VCaP (cell line): ENCODE data around the gene ORC1.

Experiments used
- H3K27ac ChIP-seq: fragments of 450-650 bp; 2 replicates; pipeline ENCODE4 v1.5.1; 2017
- TF ChIP-seq, protein P1 (sequence below): fragments of 450-650 bp; conservative IDR thresholded peaks from 2 replicates; pipeline ENCODE4 v1.5.1; 2017; ENCODE audit warnings: mild to moderate bottlenecking, moderate library complexity

Gene ORC1

DNA sequence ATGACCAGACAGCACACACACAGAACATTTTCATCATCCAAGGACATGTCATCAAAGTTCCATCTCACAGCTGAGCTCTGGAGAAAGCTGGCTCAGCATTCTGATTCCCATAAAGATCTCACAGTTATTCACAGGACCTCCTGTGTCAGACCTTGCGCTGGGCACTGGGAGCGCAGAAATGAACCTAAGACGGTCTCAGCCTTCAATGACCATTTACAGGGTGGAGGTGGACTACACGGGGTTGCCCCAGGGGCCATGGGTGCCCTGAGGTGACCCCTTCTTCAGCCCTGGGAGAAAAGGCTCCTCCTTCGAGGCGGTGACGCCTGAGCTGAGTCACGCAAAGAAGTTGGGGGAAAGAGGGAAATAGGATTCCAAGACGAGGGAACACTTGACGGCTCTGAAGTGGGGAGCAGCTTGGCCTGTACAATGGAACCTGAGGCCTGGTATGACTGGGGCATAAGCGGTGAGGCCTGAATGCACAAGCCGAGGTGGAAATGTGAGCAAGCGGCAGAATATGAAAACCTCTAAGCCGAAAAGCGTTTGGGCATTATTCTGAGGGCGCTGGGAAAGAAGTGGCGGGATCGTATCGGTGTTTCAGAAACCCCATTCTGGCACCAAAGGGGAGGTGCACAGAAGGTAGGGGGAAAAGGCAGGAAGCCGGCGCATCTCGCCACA lies 39.0 kb downstream of the ORC1 start:
- TF ChIP-seq, protein P1, sequence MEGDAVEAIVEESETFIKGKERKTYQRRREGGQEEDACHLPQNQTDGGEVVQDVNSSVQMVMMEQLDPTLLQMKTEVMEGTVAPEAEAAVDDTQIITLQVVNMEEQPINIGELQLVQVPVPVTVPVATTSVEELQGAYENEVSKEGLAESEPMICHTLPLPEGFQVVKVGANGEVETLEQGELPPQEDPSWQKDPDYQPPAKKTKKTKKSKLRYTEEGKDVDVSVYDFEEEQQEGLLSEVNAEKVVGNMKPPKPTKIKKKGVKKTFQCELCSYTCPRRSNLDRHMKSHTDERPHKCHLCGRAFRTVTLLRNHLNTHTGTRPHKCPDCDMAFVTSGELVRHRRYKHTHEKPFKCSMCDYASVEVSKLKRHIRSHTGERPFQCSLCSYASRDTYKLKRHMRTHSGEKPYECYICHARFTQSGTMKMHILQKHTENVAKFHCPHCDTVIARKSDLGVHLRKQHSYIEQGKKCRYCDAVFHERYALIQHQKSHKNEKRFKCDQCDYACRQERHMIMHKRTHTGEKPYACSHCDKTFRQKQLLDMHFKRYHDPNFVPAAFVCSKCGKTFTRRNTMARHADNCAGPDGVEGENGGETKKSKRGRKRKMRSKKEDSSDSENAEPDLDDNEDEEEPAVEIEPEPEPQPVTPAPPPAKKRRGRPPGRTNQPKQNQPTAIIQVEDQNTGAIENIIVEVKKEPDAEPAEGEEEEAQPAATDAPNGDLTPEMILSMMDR, result no peak
- H3K27ac ChIP-seq, result peak overlapping the region; percentile 89

DNA sequence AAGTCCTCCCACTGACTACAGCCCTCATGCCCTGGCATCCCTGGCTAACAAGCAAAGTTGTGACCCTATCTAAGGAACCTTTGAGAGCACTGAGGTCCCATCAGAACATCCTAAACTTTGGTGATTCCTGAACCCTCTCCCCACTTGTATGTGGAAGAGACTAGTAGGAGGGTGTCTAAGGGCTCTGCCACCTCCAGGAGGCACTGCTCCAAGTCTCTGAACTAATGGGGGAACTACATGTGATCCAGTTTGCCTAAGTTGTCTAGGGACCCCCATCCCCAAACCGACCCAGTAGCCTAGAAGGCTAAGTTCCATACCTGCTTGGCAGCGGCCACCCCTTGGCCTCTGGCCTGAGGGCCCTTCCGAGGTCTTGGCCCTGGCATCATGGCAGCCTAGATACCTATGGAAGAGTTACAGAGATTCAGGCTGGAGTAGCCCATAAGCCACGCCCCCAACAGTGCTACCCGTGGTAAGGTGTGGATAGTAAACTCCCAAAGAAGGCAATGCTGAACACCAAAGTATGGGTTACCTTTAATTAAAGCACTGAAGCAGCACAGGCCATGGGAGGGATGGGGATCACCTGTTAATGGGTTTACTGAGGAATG lies 39.9 kb downstream of the ORC1 start:
- peak overlapping the region; percentile 89 for H3K27ac ChIP-seq
- TF ChIP-seq, protein P1, result no peak

DNA sequence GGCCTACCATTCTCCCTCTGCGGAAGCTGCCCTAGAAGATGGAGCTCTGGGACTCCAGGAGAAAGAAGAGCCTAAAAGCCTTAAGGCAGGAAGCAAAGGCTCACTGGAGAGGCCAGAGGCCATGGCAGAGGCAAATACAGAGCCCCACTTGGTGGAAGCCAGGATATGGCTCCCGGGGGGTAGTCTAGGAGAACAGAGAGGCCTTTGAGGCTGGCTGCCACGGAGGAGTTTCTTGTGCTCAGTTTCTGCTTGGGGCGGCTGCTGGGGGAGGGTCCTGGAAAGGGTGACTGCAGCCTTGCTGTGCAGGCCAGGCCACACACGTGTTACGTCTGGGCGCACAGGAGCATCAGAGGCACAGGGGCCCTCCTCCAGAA lies 43.6 kb downstream of the ORC1 start:
- H3K27ac ChIP-seq, result no peak overlapping the region
- TF ChIP-seq, protein P1, result no peak

DNA sequence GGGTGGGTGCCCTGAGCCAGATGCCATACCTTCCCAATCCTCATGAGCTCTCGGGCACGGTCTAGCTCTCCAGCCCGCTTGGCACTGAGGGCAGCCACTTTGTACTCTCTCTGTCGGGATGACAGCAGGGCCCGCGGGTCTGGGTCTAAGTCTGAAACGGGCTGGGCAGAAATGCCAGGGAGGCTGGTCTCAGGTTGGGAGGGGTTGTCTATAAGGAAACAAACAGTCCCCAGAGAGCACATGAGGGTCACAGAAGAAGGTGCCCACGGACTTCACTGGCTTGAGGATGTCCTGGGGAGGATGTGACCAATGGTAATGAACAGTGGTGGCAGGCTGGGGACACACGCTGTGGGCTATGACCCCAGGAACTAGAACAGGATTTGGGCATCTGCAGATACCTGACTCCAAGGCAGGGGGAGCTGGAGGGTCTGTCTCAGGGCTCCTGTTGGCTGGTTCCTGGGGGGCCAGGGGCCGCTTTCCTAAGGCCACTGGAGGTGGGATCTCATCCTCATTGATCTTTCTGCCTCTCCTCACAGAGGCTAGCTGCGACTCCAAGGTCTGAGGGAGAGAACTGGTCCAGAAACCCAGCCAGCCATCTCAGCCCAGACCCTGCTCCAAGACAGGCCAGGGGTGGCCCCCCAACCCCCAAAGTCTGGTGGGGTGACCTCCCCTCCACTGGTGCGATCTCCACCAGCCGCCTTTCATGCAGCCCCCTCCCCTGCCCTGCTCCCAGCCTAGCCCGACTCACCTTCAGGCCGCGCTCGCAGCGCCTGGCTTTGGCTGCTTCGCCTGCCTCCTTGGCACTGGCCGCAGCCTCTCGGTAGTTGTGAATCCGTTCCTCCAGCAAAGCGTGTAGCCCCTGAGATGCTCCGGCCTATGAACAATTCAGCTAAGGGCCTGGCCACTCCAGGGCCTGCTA lies 44.3 kb downstream of the ORC1 start:
- no peak overlapping the region for H3K27ac ChIP-seq
- TF ChIP-seq, protein P1, result no peak

DNA sequence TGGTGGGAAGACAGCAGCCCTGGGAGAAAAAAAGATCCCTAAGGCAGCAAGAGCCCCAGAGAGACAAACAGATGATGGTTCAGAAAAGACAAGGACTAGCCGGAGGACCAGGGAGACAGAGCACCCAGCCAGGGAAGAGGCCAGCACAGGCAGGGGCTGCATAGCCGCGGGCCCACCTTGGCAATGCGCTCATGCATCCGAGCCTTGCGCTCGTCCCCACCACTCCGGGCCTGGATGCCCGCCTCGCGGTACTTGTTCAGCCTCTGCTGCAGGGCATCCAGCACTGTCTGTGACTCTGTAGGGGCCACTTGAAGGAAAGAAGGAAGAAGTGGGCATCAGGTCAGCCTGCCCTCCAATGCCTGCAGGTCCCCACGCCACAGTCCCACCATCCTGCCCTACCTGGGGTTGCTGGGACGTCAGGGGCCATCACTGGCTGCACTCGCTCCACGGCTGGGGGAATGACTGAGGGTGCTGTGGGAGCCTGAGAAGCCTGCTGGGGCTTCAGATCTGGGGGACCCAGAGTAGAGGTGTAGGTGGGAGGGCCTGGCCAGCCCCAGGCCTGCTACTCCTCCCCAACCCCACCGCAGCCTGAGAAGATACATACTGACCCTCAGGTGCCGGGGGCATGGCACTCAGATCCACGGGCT lies 45.2 kb downstream of the ORC1 start:
- TF ChIP-seq, protein P1, result no peak
- H3K27ac ChIP-seq, result no peak overlapping the region

DNA sequence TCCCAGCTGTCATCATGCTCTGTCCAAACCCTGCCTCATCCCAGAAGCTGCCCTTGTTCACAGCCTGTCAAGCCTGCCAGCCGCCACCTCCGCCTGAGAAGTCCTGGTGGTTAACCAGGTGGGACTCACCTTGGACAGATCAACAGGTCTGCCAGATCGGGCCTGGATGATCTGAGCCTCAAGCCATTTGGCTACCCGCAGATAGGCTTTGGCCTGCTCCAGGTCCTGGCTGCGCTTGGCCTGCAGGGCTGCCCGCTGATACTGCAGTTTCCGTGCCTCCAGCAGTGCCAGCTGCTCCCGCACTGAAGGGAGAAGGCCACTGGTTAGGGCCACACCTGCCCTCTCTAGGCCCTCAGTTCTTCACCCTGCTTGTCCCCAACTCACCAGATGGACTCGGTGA lies 46.8 kb downstream of the ORC1 start:
- TF ChIP-seq, protein P1, result no peak
- no peak overlapping the region for H3K27ac ChIP-seq
